ENCODE measurements around the gene ETV4. TPM values are rescaled to one million over a fixed set of nuclear protein-coding genes. Genes with fewer than 3 reads are reported as not detected.

ETV4 gene
- total and polyA plus RNA-seq, 2 donors (not counting 1 experiment from before 2014, with no cell fraction given), result not detected

GRCh38 chr17:43533699-43534098 is 12.4 kb downstream of the ETV4 start:
- no peak overlapping the region for H3K9ac ChIP-seq (ENCODE audit: low read length)
- H3K4me3 Mint-ChIP-seq, result no peak overlapping the region
- H3K4me1 Mint-ChIP-seq, result peaks cover 4% of the 10 kb centered on the region
- H3K79me2 ChIP-seq (ENCODE audit: control insufficient read depth, insufficient read depth, low read length), result no peaks in the 10 kb centered on the region
- H3K27ac Mint-ChIP-seq, result no peak overlapping the region
- ChIA-PET CTCF (no interaction called here), POLR2A (no interaction called here)
- no peaks in the 10 kb centered on the region for H3K36me3 ChIP-seq (replicated peaks in 1 of 2; ENCODE audit: control extremely low read depth in 1 of 2, control insufficient read depth in 1 of 2, extremely low read depth in 1 of 2, insufficient read depth in 2 of 2, low read length in 1 of 2)
- H3K4me3 ChIP-seq (ENCODE audit: control extremely low read depth in 1 of 5, extremely low read depth in 1 of 5, insufficient read depth in 1 of 5, low read depth in 2 of 5, low read length in 4 of 5), result no peak overlapping the region
- ATAC-seq (ENCODE audit: low read depth), result no peak
- H3K27ac ChIP-seq (ENCODE audit: low read length in 2 of 2), result no peak overlapping the region
- H3K9me3 ChIP-seq (ENCODE audit: control extremely low read depth in 1 of 3, control insufficient read depth in 2 of 3, insufficient read depth in 1 of 3, low read length in 2 of 3), result no peaks in the 10 kb centered on the region
- DNase-seq, result no peak
- H3K9me3 Mint-ChIP-seq (ENCODE audit: insufficient read depth), result no peaks in the 10 kb centered on the region
- no peaks in the 10 kb centered on the region for H3K27me3 ChIP-seq (replicated peaks in 1 of 4; ENCODE audit: control extremely low read depth in 1 of 4, control insufficient read depth in 3 of 4, insufficient read depth in 4 of 4, low read length in 3 of 4)
- WGBS (ENCODE audit: insufficient coverage), result 96% methylated on average over 4 of the region's 4 CpGs
- no peaks in the 10 kb centered on the region for H4K20me1 ChIP-seq (ENCODE audit: control insufficient read depth, insufficient read depth, low read length, poor library complexity, severe bottlenecking)
- H3K27me3 Mint-ChIP-seq, result no peaks in the 10 kb centered on the region
- no peak overlapping the region for H3K4me2 ChIP-seq (replicated peaks; ENCODE audit: low read depth, low read length, poor library complexity, severe bottlenecking)
- no peak overlapping the region for H2AFZ ChIP-seq (ENCODE audit: insufficient read depth, low read depth, low read length, poor library complexity, severe bottlenecking)
- intact Hi-C loops (cut with micrococcal nuclease), result no loop called here
- peaks cover 0 to 3% of the 10 kb centered on the region in 2 donors for H3K4me1 ChIP-seq (ENCODE audit: control insufficient read depth in 2 of 2, insufficient read depth in 2 of 2, low read length in 2 of 2)
- TF ChIP-seq, protein P1, sequence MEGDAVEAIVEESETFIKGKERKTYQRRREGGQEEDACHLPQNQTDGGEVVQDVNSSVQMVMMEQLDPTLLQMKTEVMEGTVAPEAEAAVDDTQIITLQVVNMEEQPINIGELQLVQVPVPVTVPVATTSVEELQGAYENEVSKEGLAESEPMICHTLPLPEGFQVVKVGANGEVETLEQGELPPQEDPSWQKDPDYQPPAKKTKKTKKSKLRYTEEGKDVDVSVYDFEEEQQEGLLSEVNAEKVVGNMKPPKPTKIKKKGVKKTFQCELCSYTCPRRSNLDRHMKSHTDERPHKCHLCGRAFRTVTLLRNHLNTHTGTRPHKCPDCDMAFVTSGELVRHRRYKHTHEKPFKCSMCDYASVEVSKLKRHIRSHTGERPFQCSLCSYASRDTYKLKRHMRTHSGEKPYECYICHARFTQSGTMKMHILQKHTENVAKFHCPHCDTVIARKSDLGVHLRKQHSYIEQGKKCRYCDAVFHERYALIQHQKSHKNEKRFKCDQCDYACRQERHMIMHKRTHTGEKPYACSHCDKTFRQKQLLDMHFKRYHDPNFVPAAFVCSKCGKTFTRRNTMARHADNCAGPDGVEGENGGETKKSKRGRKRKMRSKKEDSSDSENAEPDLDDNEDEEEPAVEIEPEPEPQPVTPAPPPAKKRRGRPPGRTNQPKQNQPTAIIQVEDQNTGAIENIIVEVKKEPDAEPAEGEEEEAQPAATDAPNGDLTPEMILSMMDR (IDR thresholded peaks at IDR 0.05), result no peak
- no peak for TF ChIP-seq EZH2 (IDR thresholded peaks at IDR 0.05; ENCODE audit: borderline replicate concordance, insufficient read depth, low read depth, low read length, poor library complexity, severe bottlenecking)

GRCh38 chr17:43532581-43532980 is 13.6 kb downstream of the ETV4 start:
- peaks cover 4% of the 10 kb centered on the region for H3K4me1 Mint-ChIP-seq
- H3K9me3 Mint-ChIP-seq (ENCODE audit: insufficient read depth), result no peaks in the 10 kb centered on the region
- TF ChIP-seq, protein P1 (IDR thresholded peaks at IDR 0.05), result no peak
- TF ChIP-seq EZH2 (IDR thresholded peaks at IDR 0.05; ENCODE audit: borderline replicate concordance, insufficient read depth, low read depth, low read length, poor library complexity, severe bottlenecking), result no peak
- H3K4me3 ChIP-seq (ENCODE audit: control extremely low read depth in 1 of 5, extremely low read depth in 1 of 5, insufficient read depth in 1 of 5, low read depth in 2 of 5, low read length in 4 of 5), result no peak overlapping the region
- no peak overlapping the region for H3K9ac ChIP-seq (ENCODE audit: low read length)
- ATAC-seq (ENCODE audit: low read depth) (no peak), DNase-seq (no peak)
- POLR2A ChIA-PET, result no interaction called here
- peaks cover 0 to 3% of the 10 kb centered on the region in 2 donors for H3K4me1 ChIP-seq (ENCODE audit: control insufficient read depth in 2 of 2, insufficient read depth in 2 of 2, low read length in 2 of 2)
- CTCF ChIA-PET, result no interaction called here
- no peak overlapping the region for H3K4me3 Mint-ChIP-seq
- H3K27ac ChIP-seq (ENCODE audit: low read length in 2 of 2), result no peak overlapping the region
- H3K79me2 ChIP-seq (ENCODE audit: control insufficient read depth, insufficient read depth, low read length), result no peaks in the 10 kb centered on the region
- 100% methylated on average over 4 of the region's 10 CpGs for WGBS (ENCODE audit: insufficient coverage)
- H2AFZ ChIP-seq (ENCODE audit: insufficient read depth, low read depth, low read length, poor library complexity, severe bottlenecking), result no peak overlapping the region
- H3K9me3 ChIP-seq (ENCODE audit: control extremely low read depth in 1 of 3, control insufficient read depth in 2 of 3, insufficient read depth in 1 of 3, low read length in 2 of 3), result no peaks in the 10 kb centered on the region
- no peak overlapping the region for H3K27ac Mint-ChIP-seq
- intact Hi-C loops (cut with micrococcal nuclease), result no loop called here
- H4K20me1 ChIP-seq (ENCODE audit: control insufficient read depth, insufficient read depth, low read length, poor library complexity, severe bottlenecking), result no peaks in the 10 kb centered on the region
- H3K36me3 ChIP-seq (replicated peaks in 1 of 2; ENCODE audit: control extremely low read depth in 1 of 2, control insufficient read depth in 1 of 2, extremely low read depth in 1 of 2, insufficient read depth in 2 of 2, low read length in 1 of 2), result peaks cover 0 to 6% of the 10 kb centered on the region in 2 experiments
- no peaks in the 10 kb centered on the region for H3K27me3 Mint-ChIP-seq
- H3K27me3 ChIP-seq (replicated peaks in 1 of 4; ENCODE audit: control extremely low read depth in 1 of 4, control insufficient read depth in 3 of 4, insufficient read depth in 4 of 4, low read length in 3 of 4), result no peaks in the 10 kb centered on the region
- H3K4me2 ChIP-seq (replicated peaks; ENCODE audit: low read depth, low read length, poor library complexity, severe bottlenecking), result no peak overlapping the region
